Measurements from ENCODE around the gene BRF1.

GRCh38 chr14:105162669-105162979 lies 138.2 kb downstream of the BRF1 start:
- TF ChIP-seq ZNF614 (CRISPR knock-in tag; IDR thresholded peaks at IDR 0.05; ENCODE audit: borderline replicate concordance) (no peak), ZSCAN20 (CRISPR knock-in tag; IDR thresholded peaks at IDR 0.05; ENCODE audit: borderline replicate concordance) (no peak), U2AF1 (optimal IDR thresholded peaks at IDR 0.05; ENCODE audit: low read depth, low read length) (no peak), POLR2AphosphoS5 (IDR thresholded peaks at IDR 0.05; ENCODE audit: low read depth, low read length) (no peak), ASH2L (IDR thresholded peaks at IDR 0.05; ENCODE audit: insufficient read length, low read depth, low read length) (no peak), ZZZ3 (CRISPR knock-in tag; IDR thresholded peaks at IDR 0.05; ENCODE audit: borderline replicate concordance) (no peak), ZNF276 (CRISPR knock-in tag; IDR thresholded peaks at IDR 0.05; ENCODE audit: low read depth) (no peak), SETDB1 (CRISPR knock-in tag; IDR thresholded peaks at IDR 0.05; ENCODE audit: borderline replicate concordance) (no peak)

Measured in HepG2 (cell line).